ENCODE data around the gene MOGAT1.

GRCh38 chr2:222623756-222624309 is 47.6 kb upstream of the MOGAT1 start:
- no peak for TF ChIP-seq CTCF (conservative IDR thresholded peaks at IDR 0.05; ENCODE audit: low read depth, low read length)
- no peak for TF ChIP-seq POLR2A (IDR thresholded peaks at IDR 0.05; ENCODE audit: low read depth, low read length)
- TF ChIP-seq MAZ (IDR thresholded peaks at IDR 0.05; ENCODE audit: borderline replicate concordance, low read depth, low read length): no peak
- no peak for TF ChIP-seq SMC3 (IDR thresholded peaks at IDR 0.05; ENCODE audit: low read depth, low read length)
- no peak for TF ChIP-seq USF2 (IDR thresholded peaks at IDR 0.05; ENCODE audit: low read depth, low read length)
- TF ChIP-seq RAD21 (IDR thresholded peaks at IDR 0.05; ENCODE audit: low read length): no peak
- TF ChIP-seq RFX5 (IDR thresholded peaks at IDR 0.05; ENCODE audit: low read depth, low read length): no peak
- TF ChIP-seq NFE2L2 (IDR thresholded peaks at IDR 0.05; ENCODE audit: low read depth, low read length): no peak
- no peak for TF ChIP-seq BHLHE40 (IDR thresholded peaks at IDR 0.05; ENCODE audit: low read depth, low read length)
- no peak for TF ChIP-seq ELK1 (IDR thresholded peaks at IDR 0.05; ENCODE audit: borderline replicate concordance, low read depth, low read length)
- TF ChIP-seq MXI1 (IDR thresholded peaks at IDR 0.05; ENCODE audit: borderline replicate concordance, low read depth, low read length): no peak
- no peak for TF ChIP-seq MAFK (IDR thresholded peaks at IDR 0.05; ENCODE audit: low read depth, low read length)
- no peak for TF ChIP-seq CHD1 (IDR thresholded peaks at IDR 0.05; ENCODE audit: low read depth, low read length)
